Endothelial cell of umbilical vein (primary cell): ENCODE data around the gene PDCD1LG2. TPM values are rescaled to one million over a fixed set of nuclear protein-coding genes. Genes with fewer than 3 reads are reported as not detected.

ENCODE experiments used
- BruUV-seq: library from RNA; stranded (reverse); fragments of 400-500 nt; replicated peaks from 2 replicates; lab custom pipeline; 2021; lab: Mats Ljungman, UMichigan
- CTCF ChIA-PET: fragments of 300-600, 350-600 bp; sonication (Branson Sonifier 250); formaldehyde crosslinking; loops from one replicate; lab custom pipeline; 2021; ENCODE audit warnings: antibody characterized with exemption, inconsistent platforms; lab: Charles Lee
- POLR2A ChIA-PET: fragments of 300-600, 350-600 bp; sonication (Branson Sonifier 250); formaldehyde crosslinking; loops from one replicate; lab custom pipeline; 2021; ENCODE audit warnings: antibody characterized with exemption, inconsistent platforms; lab: Charles Lee
- DNase-seq: peaks from one replicate; pipeline ENCODE4 v3.0.0-alpha.2; 2011; ENCODE audit warnings: low read depth, low spot score
- FAIRE-seq: peaks from 2 replicates; lab custom pipeline; 2011; peaks lifted over from hg19 to GRCh38; lab: Jason Lieb, UNC
- H2AFZ ChIP-seq: 2 replicates; pipeline ENCODE4 v1.6.0; 2012; ENCODE audit warnings: low read depth, low read length, control low read depth, inconsistent platforms
- H3K27ac ChIP-seq: 2 replicates; pipeline ENCODE4 v1.5.1; 2011; ENCODE audit warnings: low read depth, mild to moderate bottlenecking, control low read depth, low read length, moderate library complexity; ENCODE audit not compliant: insufficient read depth
- H3K27me3 ChIP-seq, 2 experiments: 2 replicates each; pipeline versions ENCODE4 v1.6.0 to v1.6.1; 2011; ENCODE audit warnings: low read length in 2 of 2, mixed read lengths in 1 of 2; ENCODE audit not compliant: control insufficient read depth in 2 of 2, insufficient read depth in 2 of 2
- H3K36me3 ChIP-seq, 2 experiments: 2 replicates in 1 of 2; 3 replicates in 1 of 2; pipeline ENCODE4 v1.5.1; 2011; ENCODE audit warnings: low read length in 2 of 2, mild to moderate bottlenecking in 1 of 2, moderate library complexity in 1 of 2; ENCODE audit not compliant: control insufficient read depth in 2 of 2, insufficient read depth in 2 of 2; ENCODE audit errors: extremely low read depth in 1 of 2
- H3K4me1 ChIP-seq: 3 replicates; pipeline ENCODE4 v1.5.1; 2011; ENCODE audit warnings: mild to moderate bottlenecking, low read length; ENCODE audit not compliant: control insufficient read depth, insufficient read depth; ENCODE audit errors: extremely low read depth
- H3K4me2 ChIP-seq: 2 replicates; pipeline ENCODE4 v1.6.1; 2011; ENCODE audit warnings: low read length, control low read depth, mixed read lengths; ENCODE audit not compliant: insufficient read depth
- H3K4me3 ChIP-seq, 3 experiments: fragments of 200-600 bp in 1 of 3; sonication (generic), shearing (Covaris generic) in 1 of 3; replicated peaks in 1 of 3; 2 replicates each; pipeline ENCODE4 v1.5.1; 2011 to 2016; ENCODE audit warnings: control low read depth in 3 of 3, low read length in 3 of 3, mild to moderate bottlenecking in 2 of 3, inconsistent platforms in 1 of 3, low read depth in 1 of 3, moderate library complexity in 1 of 3; ENCODE audit not compliant: insufficient read depth in 1 of 3
- H3K79me2 ChIP-seq: 2 replicates; pipeline ENCODE4 v1.6.0; 2012; ENCODE audit warnings: low read length, inconsistent platforms; ENCODE audit not compliant: control insufficient read depth, insufficient read depth
- H3K9ac ChIP-seq: replicated peaks from 2 replicates; pipeline ENCODE3; 2011; ENCODE audit warnings: low read length, control low read depth; ENCODE audit not compliant: insufficient read depth; ENCODE audit errors: extremely low read depth
- H3K9me1 ChIP-seq: replicated peaks from 3 replicates; pipeline ENCODE4 v1.6.0; 2011; ENCODE audit warnings: mild to moderate bottlenecking, low read length; ENCODE audit not compliant: control insufficient read depth, insufficient read depth; ENCODE audit errors: extremely low read depth
- H3K9me3 ChIP-seq: replicated peaks from 2 replicates; pipeline ENCODE4 v1.5.1; 2012; ENCODE audit warnings: low read length, inconsistent platforms; ENCODE audit not compliant: control insufficient read depth, insufficient read depth
- H4K20me1 ChIP-seq: replicated peaks from 2 replicates; pipeline ENCODE3; 2011; ENCODE audit warnings: mild to moderate bottlenecking, low read length; ENCODE audit not compliant: control insufficient read depth, insufficient read depth; ENCODE audit errors: extremely low read depth
- CTCF ChIP-seq, 2 donors: IDR thresholded peaks; 1 replicate in 1 of 2; 2 replicates in 1 of 2; pipeline ENCODE4 v1.5.1; 2011; ENCODE audit warnings: low read length in 2 of 2, mild to moderate bottlenecking in 2 of 2, moderate library complexity in 2 of 2, control low read depth in 1 of 2, inconsistent platforms in 1 of 2, low read depth in 1 of 2; ENCODE audit not compliant: insufficient read depth in 1 of 2; ENCODE audit errors: extremely low read depth in 1 of 2
- FOS ChIP-seq: IDR thresholded peaks from 2 replicates; pipeline ENCODE4 v1.6.1; 2011; ENCODE audit warnings: mild to moderate bottlenecking, low read length, moderate library complexity, borderline replicate concordance; ENCODE audit not compliant: insufficient read depth
- MAX ChIP-seq: IDR thresholded peaks from 2 replicates; pipeline ENCODE4 v1.6.1; 2011; ENCODE audit not compliant: insufficient read depth, insufficient read length
- POLR2AphosphoS5 ChIP-seq: IDR thresholded peaks from 2 replicates; pipeline ENCODE4 v1.6.1; 2012; ENCODE audit warnings: low read depth, mild to moderate bottlenecking, control low read depth, low read length, moderate library complexity; ENCODE audit not compliant: insufficient read depth
- dilution Hi-C: fragments of 300-500 bp; cut with MboI; formaldehyde crosslinking; loops from one replicate; pipeline ENCODE4 v1.15.0; 2019; ENCODE audit warnings: low sequenced_read_pairs; ENCODE audit not compliant: extremely low pct_ligation_motif_present
- intact Hi-C: fragments of 100-400 bp; cut with micrococcal nuclease; formaldehyde crosslinking; loops from one replicate; pipeline ENCODE4 v1.10.0; 2022
- polyA plus RNA-seq, 4 experiments: library from polyadenylated mRNA; depleted of rRNA in 3 of 4; stranded (reverse) in 3 of 4; unstranded in 1 of 4; fragments of >200 nt; gene quantifications; 2 replicates each; pipeline versions ENCODE4 v1.2.1 to v1.2.3, GENCODE V29; 2011 to 2012; ENCODE audit warnings: missing spikeins in 1 of 4
- total RNA-seq: library from RNA; stranded (reverse); gene quantifications from 2 replicates; pipeline ENCODE4 v1.2.3, GENCODE V29; 2021

The PDCD1LG2 gene
- total and polyA plus RNA-seq, 2 donors (not counting 3 experiments of a cell fraction or from before 2014, with no cell fraction given) = 7.9 to 9.5 TPM

GRCh38 chr9:5483306-5483705, 27.0 kb upstream of the PDCD1LG2 start:
- ChIA-PET POLR2A (no interaction called here), CTCF (interaction anchor here (0.7 to 0.8 kb wide), 2 partner anchors 10 to 15 kb away, joined by 3 read pairs; no protein-coding TSS in a partner anchor)
- H3K4me3 ChIP-seq = no peak overlapping the region
- FAIRE-seq (no peak), DNase-seq (no peak)
- no peak overlapping the region for H3K27ac ChIP-seq
- H3K27me3 ChIP-seq = no peaks in the 10 kb centered on the region
- intact Hi-C loops (no loop called here), dilution Hi-C loops (no loop called here)
- H3K79me2 ChIP-seq = no peaks in the 10 kb centered on the region
- no peak overlapping the region for H3K4me2 ChIP-seq
- H2AFZ ChIP-seq = no peak overlapping the region
- TF ChIP-seq POLR2AphosphoS5 = no peak
- no peak for TF ChIP-seq CTCF (IDR thresholded peaks at IDR 0.05; ENCODE audit: extremely low read depth in 1 of 2, insufficient read depth in 1 of 2, low read depth in 1 of 2, low read length in 2 of 2)
- no peak for TF ChIP-seq FOS
- no peak for TF ChIP-seq MAX
- H3K9me3 ChIP-seq = no peaks in the 10 kb centered on the region
- H3K4me1 ChIP-seq = peaks cover 7% of the 10 kb centered on the region
- H3K36me3 ChIP-seq = no peaks in the 10 kb centered on the region
- BruUV-seq = no TSS peak
- H4K20me1 ChIP-seq = no peaks in the 10 kb centered on the region
- no peaks in the 10 kb centered on the region for H3K9me1 ChIP-seq
- H3K9ac ChIP-seq = no peak overlapping the region
